Measurements from ENCODE around the gene ZC3H18.

Gene ZC3H18

GRCh38 chr16:88627531-88628411 is 57.6 kb downstream of the ZC3H18 start:
- no peak for DNase-seq

- DNase-seq, result no peak
Observed at GRCh38 chr16:88628512-88628974, 58.3 kb downstream of the ZC3H18 start.

- no peak for DNase-seq
Observed at GRCh38 chr16:88629835-88630234, 59.6 kb downstream of the ZC3H18 start.

GRCh38 chr16:88630433-88630832 is 60.2 kb downstream of the ZC3H18 start:
- DNase-seq, result no peak

- no peak for DNase-seq
Observed at GRCh38 chr16:88630941-88631340, 60.7 kb downstream of the ZC3H18 start.

GRCh38 chr16:88631384-88631783 is 61.2 kb downstream of the ZC3H18 start:
- DNase-seq, result no peak

- no peak for DNase-seq
Observed at GRCh38 chr16:88631920-88632586, 61.9 kb downstream of the ZC3H18 start.

GRCh38 chr16:88632587-88632930 is 62.4 kb downstream of the ZC3H18 start:
- DNase-seq, result no peak

GRCh38 chr16:88633684-88634140 is 63.5 kb downstream of the ZC3H18 start:
- DNase-seq, result no peak

- DNase-seq, result peak; percentile 63
Observed at GRCh38 chr16:88634141-88634993, 64.2 kb downstream of the ZC3H18 start.

GRCh38 chr16:88634994-88635670 is 64.9 kb downstream of the ZC3H18 start:
- DNase-seq, result no peak

- no peak for DNase-seq
Observed at GRCh38 chr16:88635671-88636319, 65.6 kb downstream of the ZC3H18 start.

- no peak for DNase-seq
Observed at GRCh38 chr16:88636488-88637265, 66.5 kb downstream of the ZC3H18 start.

GRCh38 chr16:88638323-88639230 is 68.4 kb downstream of the ZC3H18 start, which contains the start of gene IL17C:
Gene IL17C (plus strand): TSS chr16:88638572. CDS start chr16:88638642, 70 bp downstream.
- no peak for DNase-seq

- no peak for DNase-seq
Observed at GRCh38 chr16:88639231-88640038, 69.2 kb downstream of the ZC3H18 start.

- no peak for DNase-seq
Observed at GRCh38 chr16:88640039-88640495, 69.9 kb downstream of the ZC3H18 start.

- no peak for DNase-seq
Observed at GRCh38 chr16:88640498-88641247, 70.5 kb downstream of the ZC3H18 start.
